Neural progenitor cell (in vitro differentiated cells): Measurements from ENCODE around the gene MROH8. TPM values are rescaled to one million over a fixed set of nuclear protein-coding genes. Genes with fewer than 3 reads are reported as not detected.

Source experiments
- DNase-seq: peaks from one replicate; pipeline ENCODE4 v3.0.0-alpha.2; 2016; ENCODE audit warnings: low spot score
- H2AFZ ChIP-seq: fragments of 200-600 bp; sonication (generic); replicated peaks from 2 replicates; pipeline ENCODE4 v1.6.1; 2016; ENCODE audit warnings: antibody characterized with exemption
- H3F3A ChIP-seq: fragments of 200-600 bp; sonication (generic); 2 replicates; pipeline ENCODE4 v1.6.1; 2016; ENCODE audit warnings: antibody characterized with exemption, low read depth
- H3K27ac ChIP-seq: fragments of 200-600 bp; sonication (generic); 2 replicates; pipeline ENCODE4 v1.5.1; 2016; ENCODE audit warnings: mild to moderate bottlenecking
- H3K27me3 ChIP-seq: fragments of 200-600 bp; sonication (generic); 2 replicates; pipeline ENCODE4 v1.6.1; 2016; ENCODE audit warnings: mild to moderate bottlenecking, moderate library complexity
- H3K36me3 ChIP-seq: fragments of 200-600 bp; sonication (generic); 2 replicates; pipeline ENCODE4 v1.5.1; 2016
- H3K4me1 ChIP-seq: fragments of 200-600 bp; sonication (generic); 2 replicates; pipeline ENCODE4 v1.6.1; 2016; ENCODE audit warnings: mixed run types
- H3K4me2 ChIP-seq: fragments of 200-600 bp; sonication (generic); 2 replicates; pipeline ENCODE4 v1.6.1; 2016
- H3K4me3 ChIP-seq: fragments of 200-600 bp; sonication (generic); 2 replicates; pipeline ENCODE4 v1.5.1; 2016
- H3K79me2 ChIP-seq: fragments of 200-600 bp; sonication (generic); 2 replicates; pipeline ENCODE4 v1.6.1; 2016; ENCODE audit warnings: low read depth
- H3K9ac ChIP-seq: fragments of 200-600 bp; sonication (generic); 2 replicates; pipeline ENCODE4 v1.6.1; 2016
- H3K9me3 ChIP-seq: fragments of 200-600 bp; sonication (generic); 2 replicates; pipeline ENCODE4 v1.5.1; 2016; ENCODE audit warnings: low read depth
- H4K20me1 ChIP-seq: fragments of 200-600 bp; sonication (generic); 2 replicates; pipeline ENCODE4 v1.6.1; 2016; ENCODE audit warnings: low read depth
- H3K27ac Mint-ChIP-seq: 3 replicates; pipeline ENCODE4 v1.8.0; 2021; ENCODE audit warnings: mixed read lengths
- H3K27me3 Mint-ChIP-seq: 2 replicates; pipeline ENCODE4 v1.8.0; 2022; ENCODE audit warnings: low read depth, mild to moderate bottlenecking, inconsistent platforms, moderate library complexity, mixed read lengths; ENCODE audit not compliant: insufficient read depth
- H3K36me3 Mint-ChIP-seq: 3 replicates; pipeline ENCODE4 v1.8.0; 2021; ENCODE audit warnings: mixed read lengths
- H3K4me1 Mint-ChIP-seq: 3 replicates; pipeline ENCODE4 v1.8.0; 2021; ENCODE audit warnings: mixed read lengths
- H3K4me3 Mint-ChIP-seq: 3 replicates; pipeline ENCODE4 v1.8.0; 2021; ENCODE audit warnings: mild to moderate bottlenecking, moderate library complexity, mixed read lengths
- H3K9me3 Mint-ChIP-seq: 3 replicates; pipeline ENCODE4 v1.8.0; 2020; ENCODE audit warnings: mixed read lengths
- EZH2 ChIP-seq: fragments of 200-600 bp; sonication (generic); IDR thresholded peaks from 2 replicates; pipeline ENCODE4 v1.6.1; 2017; ENCODE audit warnings: antibody characterized with exemption, mild to moderate bottlenecking, moderate library complexity
- EZH2phosphoT487 ChIP-seq: fragments of 200-600 bp; sonication (generic); IDR thresholded peaks from 2 replicates; pipeline ENCODE4 v1.6.1; 2017; ENCODE audit warnings: antibody characterized with exemption
- total RNA-seq: library from RNA; depleted of rRNA; stranded (reverse); fragments of >200 nt; gene quantifications from 2 replicates; pipeline ENCODE4 v1.2.3, GENCODE V29; 2015; ENCODE audit warnings: low replicate concordance
- TF ChIP-seq, protein P1 (sequence below): fragments of 200-600 bp; sonication (generic); IDR thresholded peaks from 2 replicates; pipeline ENCODE4 v1.5.1; 2017; ENCODE audit warnings: antibody characterized with exemption, mild to moderate bottlenecking

MROH8 gene
- total RNA-seq, 1 donor from 2014 or later: 3.5 TPM

GRCh38 chr20:37189416-37190016 is 10.2 kb upstream of the MROH8 start:
- H3K27ac Mint-ChIP-seq: no peak overlapping the region
- Histone ChIP-seq H3F3A (peaks cover 34% of the 10 kb centered on the region), H3K79me2 (peaks cover 97% of the 10 kb centered on the region), H3K27ac (peak overlapping the region; percentile 46), H3K9ac (no peak overlapping the region), H3K4me3 (no peak overlapping the region), H3K4me1 (peaks cover 18% of the 10 kb centered on the region), H3K36me3 (peaks cover 7% of the 10 kb centered on the region), H2AFZ (no peak overlapping the region), H3K4me2 (no peak overlapping the region), H3K27me3 (no peaks in the 10 kb centered on the region), H4K20me1 (peaks cover 40% of the 10 kb centered on the region), H3K9me3 (no peaks in the 10 kb centered on the region)
- no peak for DNase-seq
- peaks cover 3% of the 10 kb centered on the region for H3K27me3 Mint-ChIP-seq
- peaks cover 19% of the 10 kb centered on the region for H3K36me3 Mint-ChIP-seq
- peaks cover 17% of the 10 kb centered on the region for H3K4me1 Mint-ChIP-seq
- H3K9me3 Mint-ChIP-seq: no peaks in the 10 kb centered on the region
- H3K4me3 Mint-ChIP-seq: no peak overlapping the region
- TF ChIP-seq EZH2 (no peak), EZH2phosphoT487 (no peak)
- TF ChIP-seq, protein P1, sequence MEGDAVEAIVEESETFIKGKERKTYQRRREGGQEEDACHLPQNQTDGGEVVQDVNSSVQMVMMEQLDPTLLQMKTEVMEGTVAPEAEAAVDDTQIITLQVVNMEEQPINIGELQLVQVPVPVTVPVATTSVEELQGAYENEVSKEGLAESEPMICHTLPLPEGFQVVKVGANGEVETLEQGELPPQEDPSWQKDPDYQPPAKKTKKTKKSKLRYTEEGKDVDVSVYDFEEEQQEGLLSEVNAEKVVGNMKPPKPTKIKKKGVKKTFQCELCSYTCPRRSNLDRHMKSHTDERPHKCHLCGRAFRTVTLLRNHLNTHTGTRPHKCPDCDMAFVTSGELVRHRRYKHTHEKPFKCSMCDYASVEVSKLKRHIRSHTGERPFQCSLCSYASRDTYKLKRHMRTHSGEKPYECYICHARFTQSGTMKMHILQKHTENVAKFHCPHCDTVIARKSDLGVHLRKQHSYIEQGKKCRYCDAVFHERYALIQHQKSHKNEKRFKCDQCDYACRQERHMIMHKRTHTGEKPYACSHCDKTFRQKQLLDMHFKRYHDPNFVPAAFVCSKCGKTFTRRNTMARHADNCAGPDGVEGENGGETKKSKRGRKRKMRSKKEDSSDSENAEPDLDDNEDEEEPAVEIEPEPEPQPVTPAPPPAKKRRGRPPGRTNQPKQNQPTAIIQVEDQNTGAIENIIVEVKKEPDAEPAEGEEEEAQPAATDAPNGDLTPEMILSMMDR: no peak

GRCh38 chr20:37188787-37189186 is 9.4 kb upstream of the MROH8 start:
- H3K27ac Mint-ChIP-seq: no peak overlapping the region
- Histone ChIP-seq H3K36me3 (peaks cover 7% of the 10 kb centered on the region), H3K79me2 (peaks cover 97% of the 10 kb centered on the region)

DNA sequence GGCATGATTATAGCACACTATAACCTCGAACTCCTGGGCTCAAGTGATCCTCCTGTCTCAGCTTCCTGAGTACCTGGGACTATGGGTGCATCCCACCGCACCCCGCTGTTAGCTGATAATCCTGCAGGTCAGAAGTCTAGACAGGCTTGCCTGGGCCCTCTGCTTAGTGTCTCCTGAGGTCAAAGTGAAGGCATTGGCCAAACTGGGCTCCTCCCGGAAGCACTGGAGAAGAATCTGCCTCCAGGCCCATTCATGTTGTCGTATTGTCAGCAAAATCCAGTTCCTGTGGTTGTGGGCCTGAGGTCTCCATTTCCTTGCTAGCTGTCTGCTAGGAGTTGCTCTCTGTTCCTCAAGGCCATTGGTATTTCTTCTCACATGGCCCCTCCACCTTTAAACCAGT is 6.3 kb upstream of the MROH8 start:
- TF ChIP-seq, protein P1: no peak
- no peak for TF ChIP-seq EZH2phosphoT487
- TF ChIP-seq EZH2: no peak
- peaks cover 17% of the 10 kb centered on the region for H3K36me3 Mint-ChIP-seq
- H3K79me2 ChIP-seq: peaks cover 97% of the 10 kb centered on the region
- peaks cover 5% of the 10 kb centered on the region for H3K4me1 Mint-ChIP-seq
- peaks cover 14% of the 10 kb centered on the region for H3F3A ChIP-seq
- DNase-seq: no peak
- H4K20me1 ChIP-seq: peaks cover 51% of the 10 kb centered on the region
- H3K9me3 Mint-ChIP-seq: no peaks in the 10 kb centered on the region
- H3K27me3 Mint-ChIP-seq: no peaks in the 10 kb centered on the region
- peaks cover 7% of the 10 kb centered on the region for H3K36me3 ChIP-seq
- H3K4me2 ChIP-seq: no peak overlapping the region
- no peak overlapping the region for H3K4me3 Mint-ChIP-seq
- no peak overlapping the region for H3K9ac ChIP-seq
- peaks cover under 1% of the 10 kb centered on the region for H3K4me1 ChIP-seq
- H3K27ac Mint-ChIP-seq: no peak overlapping the region
- H3K27me3 ChIP-seq: no peaks in the 10 kb centered on the region
- no peaks in the 10 kb centered on the region for H3K9me3 ChIP-seq
- no peak overlapping the region for H3K4me3 ChIP-seq
- H3K27ac ChIP-seq: peak overlapping the region; percentile 13
- no peak overlapping the region for H2AFZ ChIP-seq

More at GRCh38 chr20:37188787-37189186, 9.4 kb upstream of the MROH8 start:
- DNase-seq: no peak
- peaks cover 3% of the 10 kb centered on the region for H3K27me3 Mint-ChIP-seq
- Histone ChIP-seq H3F3A (peaks cover 32% of the 10 kb centered on the region), H3K4me3 (no peak overlapping the region), H3K9me3 (no peaks in the 10 kb centered on the region), H3K27ac (no peak overlapping the region), H3K9ac (no peak overlapping the region), H4K20me1 (peaks cover 46% of the 10 kb centered on the region), H3K4me2 (no peak overlapping the region), H3K4me1 (peaks cover 15% of the 10 kb centered on the region), H3K27me3 (no peaks in the 10 kb centered on the region), H2AFZ (no peak overlapping the region)
- H3K4me1 Mint-ChIP-seq: peaks cover 12% of the 10 kb centered on the region
- no peaks in the 10 kb centered on the region for H3K9me3 Mint-ChIP-seq
- H3K4me3 Mint-ChIP-seq: no peak overlapping the region
- H3K36me3 Mint-ChIP-seq: peaks cover 22% of the 10 kb centered on the region
- TF ChIP-seq, protein P1: no peak
- TF ChIP-seq EZH2 (no peak), EZH2phosphoT487 (no peak)
